HepG2 (cell line): ENCODE data around the gene ATP6V0A1. TPM values are rescaled to one million over a fixed set of nuclear protein-coding genes. Genes with fewer than 3 reads are reported as not detected.

Experiments used
- ATAC-seq: fragments of 200-7000 bp; cut with Tn5 transposase; 3 replicates; pipeline ENCODE4 v1.9.1; 2020; ENCODE audit warnings: mild to moderate bottlenecking, moderate library complexity
- BruUV-seq: library from RNA; stranded (reverse); fragments of 400-500 nt; replicated peaks from 2 replicates; lab custom pipeline; 2021; lab: Mats Ljungman, UMichigan
- CTCF ChIA-PET: fragments of 300-600 bp; formaldehyde crosslinking; extraction: SDS; loops from one replicate; lab custom pipeline; 2021; ENCODE audit warnings: low total read pairs, inconsistent platforms, low intra/inter-chr PET ratio; lab: Yijun Ruan, JAX
- POLR2A ChIA-PET: fragments of 350-600 bp; sonication (Branson Sonifier 250); formaldehyde crosslinking; loops from one replicate; lab custom pipeline; 2020; ENCODE audit warnings: antibody characterized with exemption, inconsistent platforms; lab: Yijun Ruan, JAX
- DNase-seq: peaks from one replicate; pipeline ENCODE4 v3.0.0-alpha.2; 2015; ENCODE audit warnings: low spot score
- FAIRE-seq: peaks from 3 replicates; lab custom pipeline; 2011; peaks lifted over from hg19 to GRCh38; lab: Jason Lieb, UNC
- H2AFZ ChIP-seq: one replicate; pipeline ENCODE4 v1.6.1; 2011; ENCODE audit warnings: low read length, inconsistent platforms
- H3K27ac ChIP-seq: fragments of 300-600 bp; 3 replicates; pipeline ENCODE4 v1.8.0; 2011; ENCODE audit warnings: mixed run types, mild to moderate bottlenecking, mixed read lengths, low read length, inconsistent platforms; ENCODE audit not compliant: insufficient read depth; ENCODE audit errors: extremely low read length
- H3K27me3 ChIP-seq, 2 experiments: fragments of 200-600 bp in 1 of 2; 2 replicates in 1 of 2; 3 replicates in 1 of 2; pipeline versions ENCODE4 v1.6.0 to v1.8.0; 2011; ENCODE audit warnings: low read length in 2 of 2, mild to moderate bottlenecking in 2 of 2, moderate library complexity in 2 of 2, inconsistent platforms in 1 of 2; ENCODE audit not compliant: insufficient read depth in 2 of 2, control insufficient read depth in 1 of 2
- H3K36me3 ChIP-seq, 2 experiments: fragments of 200-600 bp in 1 of 2; replicated peaks in 1 of 2; 2 replicates in 1 of 2; 3 replicates in 1 of 2; pipeline versions ENCODE4 v1.5.1 to v1.8.0; 2011; ENCODE audit warnings: low read length in 2 of 2, inconsistent platforms in 1 of 2; ENCODE audit not compliant: insufficient read depth in 2 of 2, control insufficient read depth in 1 of 2
- H3K4me1 ChIP-seq: 2 replicates; pipeline ENCODE4 v1.5.1; 2012; ENCODE audit warnings: low read length, inconsistent platforms; ENCODE audit not compliant: insufficient read depth
- H3K4me2 ChIP-seq: 2 replicates; pipeline ENCODE4 v1.6.0; 2011; ENCODE audit warnings: low read depth, low read length, inconsistent platforms
- H3K4me3 ChIP-seq, 3 experiments: fragments of 200-600 bp in 1 of 3; sonication (generic), shearing (Covaris generic) in 1 of 3; replicated peaks in 1 of 3; 2 replicates each; pipeline ENCODE4 v1.5.1; 2011 to 2016; ENCODE audit warnings: low read length in 3 of 3, inconsistent platforms in 2 of 3, low read depth in 2 of 3, mild to moderate bottlenecking in 2 of 3, control low read depth in 1 of 3, mixed read lengths in 1 of 3; ENCODE audit not compliant: insufficient read depth in 1 of 3
- H3K79me2 ChIP-seq: one replicate; pipeline ENCODE4 v1.6.1; 2011; ENCODE audit warnings: low read length, inconsistent platforms; ENCODE audit not compliant: insufficient read depth
- H3K9ac ChIP-seq: 2 replicates; pipeline ENCODE4 v1.6.0; 2011; ENCODE audit warnings: mild to moderate bottlenecking, low read depth, low read length, inconsistent platforms; ENCODE audit not compliant: insufficient read depth
- H3K9me3 ChIP-seq: 2 replicates; pipeline ENCODE4 v1.5.1; 2012; ENCODE audit warnings: mild to moderate bottlenecking, low read length
- H4K20me1 ChIP-seq: 2 replicates; pipeline ENCODE4 v1.6.0; 2011; ENCODE audit warnings: inconsistent platforms, mild to moderate bottlenecking, low read length, moderate library complexity; ENCODE audit not compliant: insufficient read depth
- ATM ChIP-seq: fragments of 450-650 bp; IDR thresholded peaks from 2 replicates; pipeline ENCODE4 v1.7.1; 2017; ENCODE audit warnings: mild to moderate bottlenecking, borderline replicate concordance
- DDIT3 ChIP-seq: sonication (generic); formaldehyde crosslinking; IDR thresholded peaks from 2 replicates; pipeline ENCODE4 v1.4.0; 2020; ENCODE audit warnings: mild to moderate bottlenecking, missing genetic modification reagents
- NAIF1 ChIP-seq: sonication (generic); formaldehyde crosslinking; IDR thresholded peaks from 2 replicates; pipeline ENCODE4 v1.5.0; 2020; ENCODE audit warnings: mild to moderate bottlenecking, missing genetic modification reagents, borderline replicate concordance
- TRIM24 ChIP-seq: sonication (generic); formaldehyde crosslinking; IDR thresholded peaks from 2 replicates; pipeline ENCODE4 v1.8.0; 2022; ENCODE audit warnings: mild to moderate bottlenecking, missing genetic modification reagents
- ZNF142 ChIP-seq: sonication (generic); formaldehyde crosslinking; IDR thresholded peaks from 2 replicates; pipeline ENCODE4 v1.4.0; 2020; ENCODE audit warnings: missing genetic modification reagents
- ZNF18 ChIP-seq: sonication (generic); formaldehyde crosslinking; IDR thresholded peaks from 2 replicates; pipeline ENCODE4 v1.8.0; 2022; ENCODE audit warnings: mild to moderate bottlenecking, missing genetic modification reagents; ENCODE audit not compliant: insufficient replicate concordance
- ZNF547 ChIP-seq: sonication (generic); formaldehyde crosslinking; IDR thresholded peaks from 2 replicates; pipeline ENCODE4 v1.5.1; 2020; ENCODE audit warnings: mild to moderate bottlenecking, missing genetic modification reagents
- ZZZ3 ChIP-seq: sonication (generic); formaldehyde crosslinking; IDR thresholded peaks from 2 replicates; pipeline ENCODE4 v1.4.0; 2020; ENCODE audit warnings: missing genetic modification reagents, mild to moderate bottlenecking, borderline replicate concordance
- WGBS: methylation state at CpG from one replicate; pipeline ENCODE4 v1.1.6; 2017; ENCODE audit warnings: low lambda C conversion rate; 5-methylcytosine and 5-hydroxymethylcytosine counted together
- in situ Hi-C: cut with HindIII; loops from 2 replicates; pipeline ENCODE4 v1.10.0; 2017; ENCODE audit warnings: low pct_unique_long_range_greater_than_20kb; ENCODE audit not compliant: extremely low pct_ligation_motif_present
- intact Hi-C: fragments of 100-400 bp; cut with micrococcal nuclease; formaldehyde crosslinking; loops from one replicate; pipeline ENCODE4 v1.10.0; 2022; ENCODE audit not compliant: unreplicated experiment
- polyA plus RNA-seq, 8 experiments: library from polyadenylated mRNA; depleted of rRNA in 3 of 8; stranded (reverse) in 7 of 8; unstranded in 1 of 8; fragments of >200 nt; fragmentation: Illumina TruSeq in 4 of 8; extraction: Trizol in 4 of 8; gene quantifications; 2 replicates each; pipeline versions ENCODE4 v1.2.1 to v1.2.3, GENCODE V29; 2011 to 2016; ENCODE audit warnings: low read depth in 4 of 8, missing spikeins in 1 of 8, mixed read lengths in 1 of 8; ENCODE audit not compliant: insufficient read depth in 1 of 8
- total RNA-seq, 5 experiments: library from RNA; depleted of rRNA; stranded (reverse); fragments of >200 nt; fragmentation: Illumina TruSeq; extraction: Trizol; gene quantifications; 2 replicates each; pipeline ENCODE4 v1.2.3, GENCODE V29; 2016; ENCODE audit warnings: low read depth in 1 of 5

ATP6V0A1 gene
- total and polyA plus RNA-seq, 2 of the 13 experiments (the other 11 are each of a cell fraction or from before 2014, with no cell fraction given) = 27.9 to 54.1 TPM

GRCh38 chr17:42502926-42503325, 44.2 kb downstream of the ATP6V0A1 start:
- Histone ChIP-seq H3K27me3 (no peaks in the 10 kb centered on the region), H3K4me1 (no peaks in the 10 kb centered on the region), H3K36me3 (peaks cover 41 to 68% of the 10 kb centered on the region in 2 experiments), H3K9ac (no peak overlapping the region), H3K4me2 (no peak overlapping the region), H3K79me2 (no peaks in the 10 kb centered on the region), H4K20me1 (no peaks in the 10 kb centered on the region), H2AFZ (no peak overlapping the region), H3K27ac (no peak overlapping the region), H3K4me3 (no peak overlapping the region), H3K9me3 (no peaks in the 10 kb centered on the region)
- DNase-seq (no peak), ATAC-seq (no peak), FAIRE-seq (no peak)
- in situ Hi-C loops = no loop called here
- BruUV-seq = no TSS peak
- intact Hi-C loops = no loop called here
- WGBS = 97% methylated on average over 1 of the region's 1 CpG
- TF ChIP-seq ZNF547 (CRISPR knock-in tag) (no peak), ZNF18 (CRISPR knock-in tag) (no peak), TRIM24 (CRISPR knock-in tag) (no peak), NAIF1 (CRISPR knock-in tag) (no peak), ZNF142 (CRISPR knock-in tag) (no peak), ATM (no peak), DDIT3 (CRISPR knock-in tag) (no peak), ZZZ3 (CRISPR knock-in tag) (no peak)
- ChIA-PET POLR2A (no interaction called here), CTCF (interaction anchor here (1.2 kb wide), 1 partner anchor 180 kb away, joined by 3 read pairs; no protein-coding TSS in a partner anchor)
